ENCODE data around the gene SDS. TPM values are rescaled to one million over a fixed set of nuclear protein-coding genes. Genes with fewer than 3 reads are reported as not detected.

SDS gene
- total and polyA plus RNA-seq, 2 experiments from 2014 or later = not detected

DNA sequence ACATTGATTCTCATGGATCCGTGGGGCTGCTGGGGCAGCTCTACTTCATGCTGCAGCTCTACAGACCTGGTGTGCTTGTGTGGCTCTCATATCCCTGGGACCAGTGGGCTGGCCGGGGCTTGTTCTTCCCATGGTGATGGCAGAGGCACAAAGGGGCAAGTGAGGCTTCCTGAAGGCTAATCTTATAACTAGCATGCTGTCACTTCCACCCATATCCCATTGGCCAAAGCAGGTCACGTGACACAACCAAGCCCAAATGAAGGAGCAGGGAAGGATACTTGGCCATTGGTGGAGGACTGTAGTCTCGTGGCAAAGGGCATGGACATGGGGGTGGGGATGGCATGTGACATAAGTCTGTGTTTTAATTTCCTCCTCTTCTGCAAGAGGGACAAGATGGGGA lies 35.4 kb downstream of the SDS start:
- no peaks in the 10 kb centered on the region for H3K9me3 ChIP-seq (ENCODE audit: low read depth)
- no peaks in the 10 kb centered on the region for H3K4me1 ChIP-seq (ENCODE audit: insufficient read depth)
- H3F3A ChIP-seq (ENCODE audit: insufficient read depth) = no peaks in the 10 kb centered on the region
- H3K27ac ChIP-seq = no peak overlapping the region
- no peaks in the 10 kb centered on the region for H4K20me1 ChIP-seq (ENCODE audit: insufficient read depth)
- 86 to 87% methylated on average over 4 of the region's 4 CpGs for WGBS, 2 experiments (ENCODE audit: low coverage in 1 of 2, low lambda C conversion rate in 2 of 2, missing lambda C conversion rate in 2 of 2)
- H3K27me3 ChIP-seq (replicated peaks; ENCODE audit: insufficient read depth) = no peaks in the 10 kb centered on the region
- TF ChIP-seq EZH2 (IDR thresholded peaks at IDR 0.05; ENCODE audit: insufficient read depth, poor library complexity, severe bottlenecking) (no peak), EZH2phosphoT487 (IDR thresholded peaks at IDR 0.05; ENCODE audit: insufficient read depth, low read depth) (no peak)
- H3K4me3 ChIP-seq = no peak overlapping the region
- no peak overlapping the region for H3K4me2 ChIP-seq (ENCODE audit: unreplicated experiment)
- H3K9ac ChIP-seq = no peak overlapping the region
- no peak overlapping the region for H2AFZ ChIP-seq
- in situ Hi-C loops (cut with MboI) = no loop called here
- DNase-seq = no peak
- 0 out of 2 replicates have a peak, but pooled peaks cover 7% of the 10 kb centered on the region for H3K79me2 ChIP-seq (ENCODE audit: insufficient read depth)
- H3K9me2 ChIP-seq (ENCODE audit: insufficient read depth) = no peaks in the 10 kb centered on the region
- H3K36me3 ChIP-seq (ENCODE audit: low read depth) = no peaks in the 10 kb centered on the region

DNA sequence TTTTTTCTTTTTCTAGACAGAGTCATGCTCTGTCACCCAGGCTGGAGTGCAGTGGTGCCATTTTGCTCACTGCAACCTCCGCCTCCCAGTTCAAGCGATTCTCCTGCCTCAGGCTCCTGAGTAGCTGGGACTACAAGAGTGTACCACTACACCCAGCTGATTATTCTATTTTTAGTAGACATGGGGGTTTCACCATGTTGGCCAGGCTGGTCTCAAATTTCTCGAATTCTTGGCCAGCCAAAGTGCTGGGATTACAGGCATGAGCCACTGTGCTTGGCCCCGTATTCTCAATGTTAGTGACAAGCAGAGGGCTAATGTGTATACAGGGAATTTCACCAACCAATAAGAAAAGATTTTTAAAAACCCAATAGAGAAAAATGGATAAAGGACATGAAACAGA lies 36.9 kb downstream of the SDS start:
- TF ChIP-seq EZH2phosphoT487 (IDR thresholded peaks at IDR 0.05; ENCODE audit: insufficient read depth, low read depth) = no peak
- no peak for TF ChIP-seq EZH2 (IDR thresholded peaks at IDR 0.05; ENCODE audit: insufficient read depth, poor library complexity, severe bottlenecking)
- no peaks in the 10 kb centered on the region for H3K9me3 ChIP-seq (ENCODE audit: low read depth)
- no peak overlapping the region for H3K27ac ChIP-seq
- no peaks in the 10 kb centered on the region for H3K9me2 ChIP-seq (ENCODE audit: insufficient read depth)
- no peak for DNase-seq
- in situ Hi-C loops (cut with MboI) = no loop called here
- H2AFZ ChIP-seq = no peak overlapping the region
- H3K4me3 ChIP-seq = no peak overlapping the region
- H4K20me1 ChIP-seq (ENCODE audit: insufficient read depth) = no peaks in the 10 kb centered on the region
- WGBS, 2 experiments (ENCODE audit: low coverage in 1 of 2, low lambda C conversion rate in 2 of 2, missing lambda C conversion rate in 2 of 2) = 49 to 53% methylated on average over 4 of the region's 4 CpGs
- H3F3A ChIP-seq (ENCODE audit: insufficient read depth) = no peaks in the 10 kb centered on the region
- H3K36me3 ChIP-seq (ENCODE audit: low read depth) = no peaks in the 10 kb centered on the region
- no peak overlapping the region for H3K9ac ChIP-seq
- H3K4me2 ChIP-seq (ENCODE audit: unreplicated experiment) = no peak overlapping the region
- H3K4me1 ChIP-seq (ENCODE audit: insufficient read depth) = 0 out of 2 replicates have a peak, but pooled peaks cover 2% of the 10 kb centered on the region
- H3K27me3 ChIP-seq (replicated peaks; ENCODE audit: insufficient read depth) = no peaks in the 10 kb centered on the region
- 0 out of 2 replicates have a peak, but pooled peaks cover 7% of the 10 kb centered on the region for H3K79me2 ChIP-seq (ENCODE audit: insufficient read depth)

DNA sequence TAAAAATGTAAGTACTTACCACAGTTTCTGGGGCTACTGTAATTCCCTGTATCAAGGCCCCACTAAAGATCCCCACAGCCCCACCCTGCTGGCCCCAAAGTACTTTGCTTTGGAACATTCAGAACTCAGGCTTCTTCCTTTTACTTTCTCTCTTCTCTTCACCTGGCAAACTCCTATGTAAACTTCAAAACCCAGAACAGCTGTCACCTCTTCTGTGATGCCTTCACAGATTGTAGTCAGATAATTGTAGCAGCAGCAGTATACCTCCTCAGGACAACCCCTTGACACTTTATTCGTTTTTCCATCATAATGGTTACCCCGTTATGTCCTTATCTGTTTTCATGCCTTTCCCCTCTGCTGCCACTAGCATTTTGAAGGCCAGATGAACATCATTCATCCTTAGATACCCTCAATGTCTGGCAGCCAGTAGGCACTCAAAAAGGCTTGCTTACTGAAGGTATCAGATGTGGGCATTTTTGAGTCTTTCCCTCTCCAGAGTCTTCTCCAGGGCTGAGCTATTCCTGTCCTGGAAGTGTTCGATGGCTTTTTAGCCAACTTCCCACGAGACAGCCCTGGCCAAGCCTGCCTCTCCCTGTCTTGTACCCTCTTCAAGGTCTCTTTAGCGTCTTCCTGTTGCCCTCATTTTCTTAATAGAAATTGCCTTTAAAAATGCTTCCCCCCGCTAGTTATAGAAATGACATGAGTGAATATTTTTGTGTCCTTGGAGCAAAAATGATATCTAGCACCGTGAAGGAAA lies 37.9 kb downstream of the SDS start:
- no peaks in the 10 kb centered on the region for H3K9me2 ChIP-seq (ENCODE audit: insufficient read depth)
- H3K27ac ChIP-seq = no peak overlapping the region
- no peak for TF ChIP-seq EZH2phosphoT487 (IDR thresholded peaks at IDR 0.05; ENCODE audit: insufficient read depth, low read depth)
- no peak for TF ChIP-seq EZH2 (IDR thresholded peaks at IDR 0.05; ENCODE audit: insufficient read depth, poor library complexity, severe bottlenecking)
- no peaks in the 10 kb centered on the region for H3K36me3 ChIP-seq (ENCODE audit: low read depth)
- 0 out of 2 replicates have a peak, but pooled peaks cover 7% of the 10 kb centered on the region for H3K4me1 ChIP-seq (ENCODE audit: insufficient read depth)
- H3F3A ChIP-seq (ENCODE audit: insufficient read depth) = no peaks in the 10 kb centered on the region
- no peak overlapping the region for H2AFZ ChIP-seq
- no peaks in the 10 kb centered on the region for H3K27me3 ChIP-seq (replicated peaks; ENCODE audit: insufficient read depth)
- no peak overlapping the region for H3K4me2 ChIP-seq (ENCODE audit: unreplicated experiment)
- in situ Hi-C loops (cut with MboI) = no loop called here
- DNase-seq = no peak
- H3K9me3 ChIP-seq (ENCODE audit: low read depth) = no peaks in the 10 kb centered on the region
- no peak overlapping the region for H3K9ac ChIP-seq
- 75% methylated on average over 7 of the region's 7 CpGs for WGBS, 2 experiments (ENCODE audit: low coverage in 1 of 2, low lambda C conversion rate in 2 of 2, missing lambda C conversion rate in 2 of 2)
- H4K20me1 ChIP-seq (ENCODE audit: insufficient read depth) = no peaks in the 10 kb centered on the region
- no peak overlapping the region for H3K4me3 ChIP-seq
- H3K79me2 ChIP-seq (ENCODE audit: insufficient read depth) = 0 out of 2 replicates have a peak, but pooled peaks cover 7% of the 10 kb centered on the region

DNA sequence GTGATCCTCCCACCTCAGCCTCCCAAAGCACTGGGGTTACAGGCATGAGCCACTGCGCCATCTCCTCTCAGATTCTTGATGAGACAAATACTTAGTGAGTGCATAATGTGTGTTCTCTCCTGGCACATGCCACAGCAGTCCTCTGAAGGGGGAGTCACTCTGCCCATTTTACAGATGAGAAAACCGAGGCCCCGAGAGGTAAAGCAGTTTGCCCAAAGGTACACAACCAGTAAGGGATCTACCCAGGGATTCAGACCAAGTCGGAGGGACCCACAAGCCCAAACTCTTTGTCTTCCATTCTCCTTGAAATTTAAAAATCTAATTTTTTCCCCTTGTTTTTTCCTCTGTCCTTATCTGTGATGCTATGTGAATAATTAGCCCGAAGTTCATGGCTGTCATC lies 39.0 kb downstream of the SDS start:
- Histone ChIP-seq H4K20me1 (ENCODE audit: insufficient read depth) (no peaks in the 10 kb centered on the region), H3K9me3 (ENCODE audit: low read depth) (no peaks in the 10 kb centered on the region), H3K36me3 (ENCODE audit: low read depth) (no peaks in the 10 kb centered on the region), H3K27me3 (replicated peaks; ENCODE audit: insufficient read depth) (no peaks in the 10 kb centered on the region), H3K4me1 (ENCODE audit: insufficient read depth) (peaks cover 10% of the 10 kb centered on the region), H2AFZ (no peak overlapping the region), H3K4me2 (ENCODE audit: unreplicated experiment) (no peak overlapping the region), H3F3A (ENCODE audit: insufficient read depth) (no peaks in the 10 kb centered on the region), H3K27ac (no peak overlapping the region), H3K9me2 (ENCODE audit: insufficient read depth) (no peaks in the 10 kb centered on the region), H3K79me2 (ENCODE audit: insufficient read depth) (peaks cover 13% of the 10 kb centered on the region), H3K9ac (no peak overlapping the region), H3K4me3 (no peak overlapping the region)
- in situ Hi-C loops (cut with MboI) = no loop called here
- 86 to 90% methylated on average over 5 of the region's 5 CpGs for WGBS, 2 experiments (ENCODE audit: low coverage in 1 of 2, low lambda C conversion rate in 2 of 2, missing lambda C conversion rate in 2 of 2)
- TF ChIP-seq EZH2 (IDR thresholded peaks at IDR 0.05; ENCODE audit: insufficient read depth, poor library complexity, severe bottlenecking) = no peak
- TF ChIP-seq EZH2phosphoT487 (IDR thresholded peaks at IDR 0.05; ENCODE audit: insufficient read depth, low read depth) = no peak
- DNase-seq = no peak
